ENCODE measurements around the gene GPC6.

DNA sequence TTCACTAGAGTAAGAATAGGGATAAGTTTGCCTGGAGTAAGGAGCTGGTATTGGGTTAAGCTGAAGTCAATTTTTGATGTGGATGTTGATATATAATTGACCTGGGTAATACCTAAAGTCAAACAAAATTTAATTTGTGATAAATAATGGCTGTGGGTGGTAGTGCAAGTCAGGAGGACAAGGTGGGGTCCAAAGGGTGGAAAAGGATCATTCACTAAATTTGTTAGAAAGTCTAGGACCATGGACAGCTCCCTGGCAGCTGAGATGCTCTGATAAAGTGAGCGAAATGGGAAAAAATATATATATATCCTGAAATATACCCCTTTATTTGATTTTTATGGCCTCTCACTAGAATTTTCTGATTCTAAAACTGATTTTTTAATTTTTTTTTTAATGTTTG lies 463.5 kb downstream of the GPC6 start:
- TF ChIP-seq, protein P1, sequence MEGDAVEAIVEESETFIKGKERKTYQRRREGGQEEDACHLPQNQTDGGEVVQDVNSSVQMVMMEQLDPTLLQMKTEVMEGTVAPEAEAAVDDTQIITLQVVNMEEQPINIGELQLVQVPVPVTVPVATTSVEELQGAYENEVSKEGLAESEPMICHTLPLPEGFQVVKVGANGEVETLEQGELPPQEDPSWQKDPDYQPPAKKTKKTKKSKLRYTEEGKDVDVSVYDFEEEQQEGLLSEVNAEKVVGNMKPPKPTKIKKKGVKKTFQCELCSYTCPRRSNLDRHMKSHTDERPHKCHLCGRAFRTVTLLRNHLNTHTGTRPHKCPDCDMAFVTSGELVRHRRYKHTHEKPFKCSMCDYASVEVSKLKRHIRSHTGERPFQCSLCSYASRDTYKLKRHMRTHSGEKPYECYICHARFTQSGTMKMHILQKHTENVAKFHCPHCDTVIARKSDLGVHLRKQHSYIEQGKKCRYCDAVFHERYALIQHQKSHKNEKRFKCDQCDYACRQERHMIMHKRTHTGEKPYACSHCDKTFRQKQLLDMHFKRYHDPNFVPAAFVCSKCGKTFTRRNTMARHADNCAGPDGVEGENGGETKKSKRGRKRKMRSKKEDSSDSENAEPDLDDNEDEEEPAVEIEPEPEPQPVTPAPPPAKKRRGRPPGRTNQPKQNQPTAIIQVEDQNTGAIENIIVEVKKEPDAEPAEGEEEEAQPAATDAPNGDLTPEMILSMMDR (IDR thresholded peaks at IDR 0.05): no peak
- no peak for TF ChIP-seq POLR2A (IDR thresholded peaks at IDR 0.05)

Measured in vagina (tissue), 2 donors.